KG1 (cell line): ENCODE results near the gene CBX1.

ENCODE experiments used
- DNase-seq: peaks from one replicate; lab custom pipeline; 2025; lab: John Stamatoyannopoulos, UW

Gene CBX1

DNA sequence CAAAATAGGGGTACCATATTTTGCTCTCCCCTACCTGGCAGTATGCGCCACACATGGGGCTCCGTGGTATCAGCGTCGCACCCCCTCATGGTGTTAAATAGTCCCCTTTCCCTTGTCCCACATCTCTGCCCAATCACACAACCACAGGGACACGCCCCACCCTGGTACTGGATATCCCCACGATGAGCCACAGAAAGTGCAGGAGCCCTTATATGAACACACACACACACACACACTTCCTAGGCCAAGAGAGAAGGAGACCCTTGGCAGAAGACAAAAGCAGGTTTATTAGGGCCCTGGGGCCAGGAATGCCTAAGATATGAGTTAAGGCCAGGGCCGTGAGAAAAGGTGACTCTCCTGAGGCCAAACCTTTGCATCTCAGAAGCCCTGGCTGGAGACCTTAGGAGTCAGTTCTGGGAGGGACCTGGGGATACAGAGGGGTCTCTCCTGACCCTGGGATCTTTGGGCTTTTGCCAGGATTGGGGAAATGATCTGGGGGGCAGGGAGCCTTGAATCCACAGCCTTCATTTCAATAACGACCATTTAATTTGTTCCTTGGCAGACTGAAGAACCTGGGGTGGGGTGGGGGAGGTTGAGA, 75.3 kb downstream of the CBX1 start:
- no peak for DNase-seq

DNA sequence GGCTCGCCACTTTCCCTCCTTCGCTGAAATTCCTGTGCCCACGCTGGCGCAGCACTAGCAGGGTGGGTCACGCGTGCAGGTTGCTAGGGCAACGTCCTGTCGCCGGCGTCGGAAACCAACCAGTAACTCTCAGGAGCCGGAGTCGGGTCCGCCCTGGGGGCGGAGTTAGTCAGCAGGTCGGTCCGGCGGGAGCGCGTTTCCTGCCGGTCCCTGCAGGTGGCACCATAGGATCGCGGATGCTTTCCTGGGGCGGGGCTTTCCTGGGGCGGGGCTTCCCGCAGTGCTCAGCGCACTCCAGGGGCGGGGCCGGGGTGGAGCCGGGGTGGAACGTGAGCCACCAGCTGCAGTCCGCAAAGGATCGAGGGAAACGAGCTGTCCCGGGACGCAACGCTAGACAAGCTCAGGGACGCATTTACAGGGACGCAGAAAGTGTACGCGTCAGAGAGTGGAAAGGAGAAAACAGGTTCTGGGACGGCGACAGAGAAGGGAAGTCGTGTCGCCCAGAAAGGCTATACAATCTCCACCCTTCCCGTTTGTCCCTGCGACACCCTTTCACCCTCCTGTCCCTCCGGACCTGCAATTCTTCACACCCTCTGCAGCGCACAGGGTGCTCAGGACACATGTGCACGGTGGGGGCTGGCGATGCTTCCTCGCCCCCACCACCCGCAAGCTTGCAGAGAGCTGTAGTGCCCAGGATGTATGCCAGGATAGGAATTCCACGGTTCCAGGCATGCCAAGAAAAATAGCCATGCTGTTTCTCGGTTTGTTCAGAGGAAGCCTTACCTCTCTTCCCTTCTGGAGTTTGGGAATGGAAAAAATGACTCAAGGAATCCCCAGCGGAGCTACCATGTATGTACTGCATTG, 76.0 kb downstream of the CBX1 start:
- peak; percentile 92 for DNase-seq

DNA sequence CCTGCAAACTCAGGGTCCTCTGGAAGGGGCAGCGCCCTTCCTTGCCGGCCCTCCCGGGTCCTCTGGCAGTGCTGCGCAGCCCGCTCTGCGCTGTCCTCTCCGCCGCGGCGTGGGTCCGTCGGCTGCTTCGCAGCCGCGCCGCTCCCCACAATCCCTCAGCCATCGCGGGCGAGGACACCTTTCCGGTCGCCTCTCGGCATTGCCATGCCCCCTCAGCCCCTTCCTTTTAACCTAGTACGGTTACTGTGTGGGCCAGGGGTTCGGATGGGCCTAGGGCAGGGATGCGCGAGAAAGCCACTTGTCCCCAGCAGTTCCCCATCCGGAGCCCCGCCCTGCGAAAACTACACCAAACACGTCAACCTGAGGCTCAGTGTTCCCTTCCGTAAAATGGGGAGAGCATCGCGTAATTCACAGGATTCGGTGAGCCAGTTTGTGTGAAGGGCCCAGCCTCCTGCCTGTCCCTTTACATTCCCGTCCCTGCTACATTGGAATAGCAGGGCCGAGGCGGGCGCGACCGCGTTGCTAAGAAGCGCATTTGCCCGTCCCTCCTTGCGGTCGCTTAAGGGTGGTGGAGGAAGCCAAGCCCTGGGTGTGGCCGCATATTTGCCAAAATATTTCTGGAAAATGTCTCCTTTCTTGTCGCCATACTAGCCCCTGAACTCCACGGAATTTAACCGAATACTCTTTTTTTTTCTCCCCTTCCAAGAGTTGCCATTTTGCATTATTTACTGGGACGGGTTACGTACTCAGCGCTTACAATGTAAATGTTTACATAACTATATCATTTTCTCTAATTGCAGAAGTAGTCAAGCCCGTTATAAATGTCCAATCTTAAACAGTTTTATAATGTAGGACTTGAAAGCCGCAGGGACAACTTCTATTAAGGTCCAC, 76.9 kb downstream of the CBX1 start:
- DNase-seq: no peak

DNA sequence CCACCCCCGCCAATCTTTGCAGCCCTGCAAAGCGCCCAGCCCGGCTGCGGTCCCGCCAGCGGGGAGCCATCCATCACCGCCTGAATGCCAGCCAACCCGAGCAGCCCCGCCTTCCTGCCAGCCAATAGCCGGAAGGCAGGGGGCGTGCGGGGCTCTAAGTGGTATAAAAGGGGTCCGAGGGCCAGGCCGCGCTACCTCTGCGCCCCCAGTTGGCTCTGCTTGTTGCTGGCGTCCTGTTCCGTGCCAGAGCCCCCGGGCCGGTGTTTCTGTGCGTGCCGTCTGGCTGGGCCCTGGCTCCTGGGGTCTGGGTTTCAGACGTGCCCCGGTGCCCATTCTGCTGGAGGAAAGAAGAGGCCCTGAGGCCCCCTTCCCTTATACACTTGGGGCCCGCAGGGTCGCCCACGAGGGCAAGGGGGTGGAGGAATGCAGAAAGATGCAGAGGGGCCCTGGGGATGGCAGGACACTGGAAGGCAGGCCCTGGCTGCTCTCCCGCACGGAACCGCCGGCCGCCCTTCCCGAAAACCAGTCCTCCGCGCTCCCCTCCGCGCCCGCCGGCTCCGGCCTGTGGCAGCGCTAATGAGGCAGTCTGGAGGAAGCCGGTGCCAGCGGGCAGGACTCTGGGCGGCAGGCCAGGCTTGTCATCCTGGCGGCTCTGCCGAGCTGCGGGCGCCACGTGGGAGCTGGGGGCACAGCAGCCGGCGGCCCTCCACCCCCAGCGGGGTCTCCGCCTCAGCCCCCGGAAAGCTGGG, 77.7 kb downstream of the CBX1 start:
- DNase-seq: no peak

DNA sequence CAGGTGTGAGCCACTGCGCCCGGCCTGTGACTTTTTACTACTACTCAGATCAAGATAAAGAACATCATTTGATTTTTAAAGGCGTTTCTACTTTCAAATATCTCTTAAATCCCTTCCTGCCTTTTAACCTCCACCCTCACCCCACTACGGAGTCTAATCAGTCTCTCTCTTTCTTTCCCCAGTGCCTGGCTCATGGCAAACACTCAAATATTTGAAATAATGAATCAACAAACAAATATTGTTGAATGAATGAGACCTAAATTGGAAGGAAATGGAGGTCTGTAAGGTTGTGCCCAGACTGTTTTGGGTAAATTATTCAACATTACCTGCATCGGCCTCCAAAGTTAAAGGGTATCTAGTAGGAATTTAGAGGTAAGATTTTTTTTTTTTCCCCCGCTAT, 78.4 kb downstream of the CBX1 start:
- no peak for DNase-seq

DNA sequence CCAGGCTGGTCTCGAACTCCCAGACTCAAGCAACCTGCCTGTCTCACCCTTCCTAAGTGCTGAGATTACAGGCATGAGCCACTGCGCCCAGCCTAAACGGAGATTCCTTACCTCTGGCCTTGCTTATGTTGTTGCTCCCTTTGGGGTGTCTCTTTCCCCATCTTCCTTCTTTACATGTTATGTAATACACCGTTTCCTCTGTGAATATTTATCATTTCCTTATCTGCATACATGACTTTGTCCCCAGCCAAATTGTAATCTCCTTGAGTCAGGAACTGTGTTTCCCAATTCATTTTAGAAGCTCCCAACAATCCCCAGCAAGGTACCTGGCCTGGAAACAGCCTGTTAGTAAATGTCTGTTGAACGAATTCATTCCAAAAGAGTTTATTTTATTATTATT, 79.3 kb downstream of the CBX1 start:
- DNase-seq: no peak
